Stimulated activated CD8-positive, alpha-beta memory T cell treated with anti-CD3 and anti-CD28 coated beads, Interleukin-2, amount 100 ng/mL, for 48 hours (primary cell): Measurements from ENCODE around the gene POLD1.
A peak's percentile ranks its signal among the peaks of the same experiment; 100 is the strongest.
"Not testable (repeated sequence)": the region's sequence is repeated elsewhere in the genome, so short reads cannot be mapped to it uniquely, and the experiment has no call there.

ENCODE experiments used
- DNase-seq, 2 donors: peaks; one replicate each; pipeline ENCODE4 v3.0.0-alpha.2; 2020; ENCODE audit warnings: low read depth in 2 of 2

The POLD1 gene

GRCh38 chr19:50390952-50391351 lies 6.8 kb downstream of the POLD1 start:
- not testable (repeated sequence) for DNase-seq

DNA sequence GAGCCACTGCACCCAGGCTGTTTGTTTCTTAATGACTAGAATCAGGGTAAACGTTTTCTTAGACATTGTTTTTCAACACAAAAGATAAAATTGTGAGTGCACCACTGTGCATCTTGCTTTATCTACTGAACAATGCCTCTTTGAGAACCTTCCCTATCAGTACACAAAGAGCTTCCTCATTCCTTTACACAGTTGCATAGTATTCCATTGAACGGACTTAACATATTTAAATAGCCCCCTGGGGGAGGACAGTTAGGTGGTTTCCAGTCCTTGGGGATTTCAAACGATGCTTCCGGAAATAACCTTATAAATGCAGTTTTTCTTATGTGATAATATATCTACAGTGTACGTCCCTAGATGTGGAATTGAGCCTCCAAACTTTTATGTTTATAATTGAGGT lies 8.6 kb downstream of the POLD1 start:
- no peak for DNase-seq

DNA sequence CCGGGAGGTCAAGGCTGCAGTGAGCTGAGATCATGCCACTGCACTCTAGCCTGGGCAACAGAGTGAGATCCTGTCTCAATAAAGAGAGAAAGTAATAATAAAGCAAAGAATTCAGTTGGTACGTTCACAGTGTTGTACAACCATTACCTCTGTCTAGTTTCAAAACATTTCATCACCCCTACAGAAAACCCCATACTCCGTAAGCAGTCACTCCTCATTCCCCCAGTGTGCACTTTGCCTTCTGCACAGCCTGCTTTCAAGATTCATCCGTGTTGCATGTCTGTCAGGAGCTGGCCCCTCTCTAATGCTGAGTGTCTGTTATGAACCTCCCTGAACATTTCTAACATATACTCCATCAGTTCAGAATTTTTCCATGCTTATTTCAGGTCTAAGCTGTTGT lies 9.4 kb downstream of the POLD1 start:
- no peak for DNase-seq

- no peak for DNase-seq
Observed at GRCh38 chr19:50394017-50394416, 9.9 kb downstream of the POLD1 start.

- DNase-seq: no peak
Observed at GRCh38 chr19:50398675-50399367, 14.7 kb downstream of the POLD1 start.

DNA sequence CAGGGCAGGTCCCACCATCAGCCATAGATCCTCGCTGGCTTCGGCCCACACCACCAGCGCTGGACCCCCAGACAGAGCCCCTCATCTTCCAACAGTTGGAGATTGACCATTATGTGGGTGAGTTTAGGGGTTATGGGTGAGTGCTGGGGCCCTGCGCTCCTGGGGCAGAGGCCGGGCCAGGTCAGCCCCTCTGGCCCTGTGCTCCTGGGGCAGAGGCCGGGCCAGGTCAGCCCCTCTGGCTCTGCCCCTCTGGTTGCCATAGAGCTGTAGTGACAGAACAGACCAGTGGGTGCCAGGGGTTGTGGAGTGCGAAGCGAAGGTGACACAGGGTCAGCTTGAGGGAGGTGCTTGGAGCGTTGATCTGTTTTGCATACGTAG lies 15.2 kb downstream of the POLD1 start:
- no peak for DNase-seq

GRCh38 chr19:50401605-50402450 lies 17.7 kb downstream of the POLD1 start:
- DNase-seq: no peak

DNA sequence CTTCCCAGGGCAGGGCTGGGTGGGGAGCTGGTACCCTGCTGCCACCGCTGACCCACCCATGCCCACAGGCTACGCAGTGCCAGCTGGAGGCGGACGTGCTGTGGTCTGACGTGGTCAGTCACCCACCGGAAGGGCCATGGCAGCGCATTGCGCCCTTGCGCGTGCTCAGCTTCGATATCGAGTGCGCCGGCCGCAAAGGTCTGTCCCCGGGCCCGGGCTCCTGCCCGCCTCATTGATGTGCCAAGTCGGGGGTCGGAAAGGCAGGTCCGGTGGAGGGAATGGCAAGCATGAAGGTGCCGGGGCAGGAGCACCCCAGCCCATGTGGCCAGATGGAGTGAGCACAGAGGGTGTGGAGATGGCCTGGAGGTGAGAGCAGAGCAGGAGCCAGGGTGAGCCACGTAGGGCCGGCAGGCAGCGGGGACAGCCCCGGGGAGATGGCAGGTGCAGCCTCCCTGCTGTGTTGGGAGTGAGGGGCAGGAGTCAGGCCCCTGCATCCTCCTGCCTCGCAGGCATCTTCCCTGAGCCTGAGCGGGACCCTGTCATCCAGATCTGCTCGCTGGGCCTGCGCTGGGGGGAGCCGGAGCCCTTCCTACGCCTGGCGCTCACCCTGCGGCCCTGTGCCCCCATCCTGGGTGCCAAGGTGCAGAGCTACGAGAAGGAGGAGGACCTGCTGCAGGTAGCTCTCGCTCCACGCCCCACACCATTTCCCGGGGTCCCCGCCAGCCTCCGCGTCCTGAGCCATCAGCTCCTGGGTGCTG lies 18.6 kb downstream of the POLD1 start:
- DNase-seq: no peak

DNA sequence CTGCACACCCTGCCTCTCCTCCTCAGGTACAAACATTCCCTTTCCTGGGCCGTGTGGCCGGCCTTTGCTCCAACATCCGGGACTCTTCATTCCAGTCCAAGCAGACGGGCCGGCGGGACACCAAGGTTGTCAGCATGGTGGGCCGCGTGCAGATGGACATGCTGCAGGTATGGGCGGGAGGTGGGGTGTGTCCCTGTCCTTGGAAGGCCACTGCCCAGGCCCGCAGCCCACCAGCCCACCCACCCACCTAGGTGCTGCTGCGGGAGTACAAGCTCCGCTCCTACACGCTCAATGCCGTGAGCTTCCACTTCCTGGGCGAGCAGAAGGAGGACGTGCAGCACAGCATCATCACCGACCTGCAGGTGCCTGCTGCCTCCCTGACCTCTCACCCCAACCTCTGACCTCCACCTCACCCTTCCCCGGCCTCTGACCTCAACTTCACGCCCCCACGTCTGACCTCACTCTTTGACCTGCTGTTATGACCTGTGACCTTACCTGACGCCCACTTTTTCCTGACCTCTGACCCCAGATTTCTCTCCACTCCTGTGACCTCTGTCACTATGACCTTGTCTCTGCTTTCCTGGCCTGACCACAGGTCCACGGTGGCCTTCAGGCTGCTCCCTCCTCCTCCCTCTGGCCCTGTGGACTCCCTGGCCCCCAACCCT lies 22.1 kb downstream of the POLD1 start:
- no peak for DNase-seq

DNA sequence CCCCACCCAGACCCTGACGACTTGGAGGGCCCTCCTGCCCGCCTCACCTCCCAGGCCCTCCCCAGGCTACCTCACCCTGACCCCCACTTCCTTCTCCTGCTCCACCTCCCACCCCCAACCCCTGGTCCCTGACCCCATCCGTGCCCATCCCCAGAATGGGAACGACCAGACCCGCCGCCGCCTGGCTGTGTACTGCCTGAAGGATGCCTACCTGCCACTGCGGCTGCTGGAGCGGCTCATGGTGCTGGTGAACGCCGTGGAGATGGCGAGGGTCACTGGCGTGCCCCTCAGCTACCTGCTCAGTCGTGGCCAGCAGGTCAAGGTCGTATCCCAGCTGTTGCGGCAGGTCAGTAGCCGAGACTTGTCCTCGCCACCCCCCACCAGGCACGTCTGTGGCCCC lies 22.7 kb downstream of the POLD1 start:
- DNase-seq: no peak

DNA sequence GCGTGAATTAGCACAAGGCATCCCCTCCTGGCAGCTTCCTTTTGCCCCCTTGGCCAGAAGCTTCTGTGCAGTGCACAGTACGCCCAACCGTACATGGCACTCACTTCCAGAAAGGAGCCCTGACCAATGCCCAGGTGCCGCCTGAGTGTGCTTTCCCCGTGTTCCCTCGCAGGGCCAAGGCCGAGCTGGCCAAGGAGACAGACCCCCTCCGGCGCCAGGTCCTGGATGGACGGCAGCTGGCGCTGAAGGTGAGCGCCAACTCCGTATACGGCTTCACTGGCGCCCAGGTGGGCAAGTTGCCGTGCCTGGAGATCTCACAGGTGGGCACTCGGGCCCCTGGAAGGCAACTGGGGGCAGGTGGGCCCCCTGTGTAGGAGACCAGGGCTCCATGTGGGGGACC lies 25.2 kb downstream of the POLD1 start:
- DNase-seq: no peak

GRCh38 chr19:50410109-50410508 lies 26.0 kb downstream of the POLD1 start:
- no peak for DNase-seq

DNA sequence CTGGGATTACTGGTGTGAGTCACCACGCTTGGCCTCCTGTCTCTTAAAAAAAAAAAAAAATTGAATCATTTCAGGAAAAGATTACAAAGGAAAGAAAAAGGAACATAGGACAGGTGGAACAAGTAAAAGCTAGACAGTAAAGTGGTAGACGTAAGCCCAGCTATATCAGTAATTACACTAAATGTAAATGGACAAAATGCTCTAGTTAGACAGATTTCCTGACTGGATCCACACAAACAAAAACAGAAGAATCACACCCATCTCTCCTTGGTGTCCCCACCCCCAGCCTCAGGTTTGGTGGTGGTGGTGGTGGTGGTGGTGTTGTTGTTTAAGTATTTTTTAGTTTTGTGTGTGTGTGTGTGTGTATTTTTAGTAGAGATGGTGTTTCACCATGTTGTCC lies 28.3 kb downstream of the POLD1 start:
- DNase-seq: no peak

DNA sequence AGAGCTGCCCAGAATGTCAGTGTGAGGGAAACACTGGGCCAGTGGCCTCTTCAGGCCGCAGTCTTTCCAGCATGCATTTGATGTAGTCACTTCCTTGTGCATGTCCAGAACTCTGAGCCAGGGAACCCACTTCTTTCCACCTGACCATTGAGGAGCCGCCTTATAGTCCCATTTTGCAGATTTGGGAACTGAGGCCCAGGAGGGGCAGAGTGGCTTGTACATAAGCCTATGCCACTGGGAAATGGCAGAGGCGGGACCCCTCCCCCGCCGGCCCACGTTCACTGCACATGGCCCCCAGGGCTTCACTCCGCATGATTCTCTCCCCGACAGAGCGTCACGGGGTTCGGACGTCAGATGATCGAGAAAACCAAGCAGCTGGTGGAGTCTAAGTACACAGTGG lies 28.9 kb downstream of the POLD1 start:
- DNase-seq: no peak

DNA sequence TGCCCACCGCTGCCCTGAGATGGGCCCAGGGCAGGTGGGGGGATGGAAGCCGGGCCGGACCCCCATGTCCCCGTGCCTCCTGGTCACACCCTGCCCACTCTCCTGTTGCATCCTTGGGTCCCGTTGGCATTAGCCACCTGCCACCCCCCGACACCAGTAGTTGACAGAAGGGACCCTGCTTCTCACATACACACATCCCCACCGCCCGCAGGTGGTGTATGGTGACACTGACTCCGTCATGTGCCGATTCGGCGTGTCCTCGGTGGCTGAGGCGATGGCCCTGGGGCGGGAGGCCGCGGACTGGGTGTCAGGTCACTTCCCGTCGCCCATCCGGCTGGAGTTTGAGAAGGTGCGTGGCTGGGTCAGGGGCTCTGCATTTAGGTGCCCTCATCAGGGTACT lies 29.4 kb downstream of the POLD1 start:
- no peak for DNase-seq

GRCh38 chr19:50414864-50415660 lies 30.9 kb downstream of the POLD1 start:
- DNase-seq: peak; percentile 71 to 76

- no peak for DNase-seq
Observed at GRCh38 chr19:50415661-50416033, 31.5 kb downstream of the POLD1 start.

- no peak for DNase-seq
Observed at GRCh38 chr19:50416034-50416977, 32.2 kb downstream of the POLD1 start.

DNA sequence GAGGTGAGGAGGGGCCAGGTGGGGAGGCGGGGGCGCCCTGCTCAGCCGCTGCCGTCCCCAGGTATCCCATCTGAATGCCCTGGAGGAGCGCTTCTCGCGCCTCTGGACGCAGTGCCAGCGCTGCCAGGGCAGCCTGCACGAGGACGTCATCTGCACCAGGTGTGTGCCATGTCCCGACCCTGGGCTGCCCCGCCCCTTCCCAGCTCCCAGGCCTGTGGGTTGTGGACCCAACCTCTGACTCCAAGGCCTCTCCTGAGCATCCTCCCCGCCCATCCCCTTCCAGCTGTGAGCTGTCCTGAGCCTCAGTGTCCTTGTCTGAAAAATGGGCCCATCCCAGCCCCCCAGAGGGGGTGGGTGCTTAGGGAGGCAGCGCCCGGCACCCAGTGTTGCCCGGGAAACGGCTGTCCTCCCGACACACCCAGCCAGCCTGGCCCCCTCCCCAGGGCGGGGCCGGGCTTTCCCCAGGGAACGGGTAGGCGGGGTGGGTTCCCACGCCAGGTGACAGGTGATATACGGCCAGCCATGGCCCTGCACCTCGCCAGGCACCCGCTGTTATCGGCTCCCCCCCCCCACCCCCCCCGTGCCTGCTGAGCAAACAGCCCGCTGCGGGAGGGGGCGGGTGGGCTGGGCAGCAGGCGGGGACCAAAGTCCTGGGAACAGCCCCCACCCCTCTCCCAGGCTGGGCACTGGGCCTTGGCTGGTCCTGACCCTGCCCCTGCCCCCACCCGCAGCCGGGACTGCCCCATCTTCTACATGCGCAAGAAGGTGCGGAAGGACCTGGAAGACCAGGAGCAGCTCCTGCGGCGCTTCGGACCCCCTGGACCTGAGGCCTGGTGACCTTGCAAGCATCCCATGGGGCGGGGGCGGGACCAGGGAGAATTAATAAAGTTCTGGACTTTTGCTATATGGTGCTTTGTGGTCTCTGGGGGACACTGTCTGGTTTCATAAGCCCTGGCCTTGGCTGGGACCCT lies 33.2 kb downstream of the POLD1 start:
- DNase-seq: no peak
